CD4-positive, alpha-beta T cell treated with Interleukin-1 beta for 1 hour (primary cell): ENCODE measurements around the gene CD99.

Experiments
- DNase-seq, 2 donors: peaks; one replicate each; pipeline ENCODE4 v3.0.0-alpha.2; 2020 to 2022

The CD99 gene

DNA sequence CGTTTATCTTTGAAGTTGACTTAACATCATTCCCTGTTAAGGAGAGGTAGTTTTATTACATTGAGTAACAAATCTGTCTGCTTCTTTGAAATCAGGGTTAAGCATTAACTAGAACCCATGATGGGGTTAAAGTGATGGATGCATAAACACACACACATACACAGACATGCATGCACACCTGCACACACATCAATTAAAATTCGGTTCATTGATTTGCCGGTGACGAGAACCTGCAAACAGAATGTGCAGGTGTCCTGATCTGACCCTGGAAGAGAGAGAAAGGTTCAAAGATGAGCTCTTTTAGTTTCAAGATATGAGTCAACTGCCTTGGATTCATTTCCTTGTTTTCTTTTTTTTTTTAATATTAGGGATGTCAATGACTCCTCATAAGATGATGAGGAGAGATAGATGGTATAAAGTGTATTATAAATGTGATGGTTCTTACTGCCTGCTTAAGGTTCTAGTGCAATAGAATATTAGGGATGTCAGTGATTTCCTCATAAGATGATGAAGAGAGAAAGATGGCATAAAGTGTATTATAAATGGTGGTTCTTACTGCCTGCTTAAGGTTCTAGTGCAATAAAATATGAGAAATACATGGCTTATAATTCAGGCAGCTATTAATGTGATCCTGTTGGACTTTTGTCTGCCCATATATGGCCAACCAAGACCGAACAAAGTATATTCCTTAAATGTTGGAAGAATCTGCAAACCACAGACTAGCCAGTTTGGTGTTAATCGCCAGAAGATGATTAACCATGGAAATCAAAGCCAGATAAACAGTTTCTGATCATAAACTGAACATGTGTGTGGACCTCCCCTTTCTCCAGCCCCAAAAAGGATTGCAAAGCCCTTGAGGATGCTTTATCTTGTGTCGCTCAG is 14.1 kb upstream of the CD99 start:
- no peak for DNase-seq

DNA sequence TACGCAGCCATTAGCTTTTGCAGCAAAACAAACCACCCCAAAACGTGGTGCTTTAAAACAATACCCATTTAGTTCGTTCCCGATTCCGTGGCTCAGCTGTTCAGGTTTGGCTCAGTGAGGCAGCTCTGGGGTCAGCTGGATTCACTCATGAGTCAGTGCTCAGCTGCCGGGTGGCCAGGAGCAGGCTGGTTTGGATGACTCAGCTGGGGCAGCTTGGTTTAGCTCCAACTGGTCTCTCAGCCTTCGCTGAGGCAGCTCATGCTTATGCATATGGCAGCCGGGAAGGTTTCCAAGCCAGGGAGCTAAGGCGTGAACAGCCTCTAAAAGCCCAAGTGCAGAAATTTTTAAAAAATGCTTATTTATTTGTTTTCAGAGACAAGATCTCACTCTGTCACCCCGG is 13.3 kb upstream of the CD99 start:
- DNase-seq, result no peak

DNA sequence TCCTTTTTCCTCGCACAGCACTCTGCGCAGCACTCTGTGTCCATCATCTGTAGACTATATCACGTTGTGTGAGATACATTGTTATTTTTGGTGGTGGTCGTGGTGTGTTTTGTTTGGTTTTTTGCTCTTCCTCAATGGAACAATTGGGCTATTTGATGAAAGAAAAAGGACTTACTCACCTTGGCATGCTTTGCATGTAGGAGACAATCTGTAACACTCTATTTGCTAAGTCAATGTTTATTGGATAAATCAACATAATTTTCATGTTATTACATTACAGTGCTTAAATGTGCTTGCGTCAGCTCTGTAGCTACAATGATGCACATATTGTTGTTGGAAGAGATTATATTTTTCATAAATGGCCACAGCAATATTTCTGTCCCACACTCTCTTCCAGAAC is 12.5 kb upstream of the CD99 start:
- no peak for DNase-seq

DNA sequence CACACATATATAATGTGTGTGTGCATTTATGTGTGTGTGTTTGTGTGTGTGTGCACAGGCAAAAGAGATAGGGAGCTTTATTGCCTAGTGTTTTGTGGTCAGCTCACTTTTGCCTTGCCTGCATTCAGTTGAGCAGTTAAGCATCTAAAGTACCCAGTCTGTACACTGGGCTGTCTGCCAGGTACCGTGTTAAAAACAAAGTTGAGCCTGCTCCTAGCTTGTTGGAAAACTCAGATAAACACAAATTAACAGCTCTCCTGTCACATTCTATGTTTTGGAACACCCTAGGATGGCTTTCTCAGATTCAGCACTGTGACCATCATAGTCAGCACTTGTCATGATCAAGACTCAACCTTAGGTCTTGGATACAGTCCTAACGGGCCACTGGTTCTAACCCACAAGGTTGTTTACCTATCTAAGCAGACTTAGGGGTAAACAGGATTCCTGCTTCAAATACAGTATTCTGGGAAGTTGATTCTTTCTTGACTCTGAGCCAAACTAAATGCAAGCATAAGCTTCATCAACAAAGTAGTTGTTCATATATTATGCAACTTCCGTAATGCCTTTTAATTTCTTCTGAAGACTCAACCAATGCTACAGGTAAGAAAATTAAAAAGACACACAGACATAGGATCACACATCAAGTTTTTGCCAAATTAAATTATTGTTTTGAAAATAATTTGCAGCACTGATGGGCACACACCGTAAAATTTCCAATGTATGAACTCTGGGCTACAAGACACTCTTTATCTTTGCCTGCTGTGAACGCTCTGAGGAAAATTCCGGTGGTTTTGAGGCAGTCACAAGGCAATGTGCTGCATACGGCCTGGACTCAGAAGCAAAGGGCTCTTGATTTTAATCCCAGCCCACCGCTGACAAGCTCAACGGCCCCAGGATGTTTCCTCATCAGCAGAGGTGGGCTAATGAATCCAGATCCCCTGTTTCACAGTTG is 11.3 kb upstream of the CD99 start:
- DNase-seq, result no peak

DNA sequence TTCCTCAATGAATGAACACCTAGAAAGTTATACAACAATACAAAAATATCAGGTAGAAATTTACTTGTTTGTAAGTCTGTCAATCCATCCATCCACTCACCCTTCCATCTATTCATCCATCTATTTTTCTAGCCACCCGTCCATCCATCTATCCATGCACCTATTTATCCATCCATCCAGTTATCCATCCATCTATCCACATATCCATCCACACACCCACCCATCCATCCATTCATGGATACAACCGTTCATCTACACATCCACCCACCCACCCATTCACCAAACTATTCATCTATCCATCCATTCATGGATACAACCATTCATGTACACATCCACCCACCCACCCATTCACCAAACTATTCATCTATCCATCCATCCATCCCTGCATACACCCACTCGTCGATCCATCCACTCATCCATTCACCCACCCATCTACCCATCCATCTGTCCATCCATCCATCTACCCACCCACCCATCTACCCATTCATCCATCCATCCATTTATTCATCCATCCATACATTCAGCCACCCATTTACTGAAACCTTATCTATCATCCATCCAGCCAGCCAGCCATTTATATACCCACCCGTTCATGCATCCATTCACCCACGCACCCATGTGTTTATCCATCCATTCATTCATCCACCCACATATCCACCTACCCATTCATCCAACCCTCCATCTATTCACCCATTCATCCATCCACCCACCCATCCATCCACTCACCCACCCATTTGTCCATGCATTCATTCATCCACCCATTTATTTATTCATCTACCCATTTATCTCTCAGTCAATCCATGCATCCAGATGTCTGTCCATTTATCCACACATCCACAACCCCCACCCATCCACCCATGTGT is 10.4 kb upstream of the CD99 start:
- DNase-seq, result no peak

DNA sequence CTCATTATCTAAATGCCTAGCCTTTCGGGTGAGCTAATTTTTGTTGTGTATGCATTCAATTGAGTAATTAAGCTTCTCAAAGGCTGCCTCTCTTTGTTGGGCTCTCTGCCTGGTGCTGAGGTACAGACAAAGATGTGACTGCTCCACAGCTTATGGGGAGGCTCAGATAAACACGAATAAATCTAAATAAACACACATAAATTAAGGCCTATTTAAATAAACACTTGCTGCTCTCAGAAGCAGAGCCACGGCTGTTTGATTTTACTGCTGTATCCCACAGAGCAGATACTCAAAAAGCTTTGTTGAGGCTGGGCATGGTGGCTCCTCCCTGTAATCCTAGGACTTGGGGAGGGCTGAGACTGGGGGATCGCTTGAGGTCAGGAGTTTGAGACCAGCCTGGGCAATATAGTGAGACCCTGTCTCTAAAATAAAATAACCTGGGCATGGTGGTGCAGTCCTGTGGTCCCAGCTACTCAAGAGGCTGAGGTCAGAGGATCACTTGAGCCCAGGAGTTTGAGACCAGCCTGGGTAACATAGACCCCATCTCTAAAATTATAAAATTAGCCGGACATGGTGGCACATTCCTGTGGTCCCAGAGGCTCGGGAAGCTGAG is 8.4 kb upstream of the CD99 start:
- DNase-seq, result no peak

DNA sequence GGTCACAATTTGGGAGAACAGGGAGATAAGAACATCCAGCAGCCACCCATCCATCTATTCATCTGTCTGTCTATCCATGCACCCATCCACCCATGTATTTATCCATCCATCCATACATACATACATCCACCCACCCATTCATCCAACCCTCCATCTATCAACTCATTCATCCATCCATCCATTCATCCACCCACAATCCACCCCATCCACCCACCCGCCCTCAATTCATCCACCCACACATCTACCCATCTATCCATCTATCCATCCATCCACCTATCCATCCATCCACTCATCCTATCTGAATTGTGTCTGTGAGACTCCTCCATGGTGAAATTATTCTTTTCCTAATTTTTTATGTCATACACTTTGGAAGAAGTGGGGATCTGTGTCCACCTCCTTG is 6.8 kb upstream of the CD99 start:
- DNase-seq, result no peak

DNA sequence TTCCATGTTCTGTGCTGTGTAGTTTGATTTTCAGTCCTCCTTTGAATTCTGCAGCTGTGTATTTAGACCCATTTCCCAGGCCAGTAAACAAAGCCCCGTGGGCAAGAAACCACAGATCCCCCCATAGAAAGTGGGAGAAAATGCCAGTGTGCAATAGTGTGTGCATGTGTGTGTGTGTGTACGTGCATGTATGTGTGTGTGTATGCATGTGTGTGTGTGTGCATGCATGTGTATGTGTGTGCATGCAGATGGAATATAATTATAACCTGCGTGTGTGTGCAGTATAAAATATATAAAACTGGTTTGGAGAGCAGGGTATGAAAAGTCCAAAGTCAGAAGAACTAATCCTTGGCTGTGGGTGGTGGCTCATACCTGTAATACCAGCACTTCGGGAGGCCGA is 5.2 kb upstream of the CD99 start:
- DNase-seq, result no peak

DNA sequence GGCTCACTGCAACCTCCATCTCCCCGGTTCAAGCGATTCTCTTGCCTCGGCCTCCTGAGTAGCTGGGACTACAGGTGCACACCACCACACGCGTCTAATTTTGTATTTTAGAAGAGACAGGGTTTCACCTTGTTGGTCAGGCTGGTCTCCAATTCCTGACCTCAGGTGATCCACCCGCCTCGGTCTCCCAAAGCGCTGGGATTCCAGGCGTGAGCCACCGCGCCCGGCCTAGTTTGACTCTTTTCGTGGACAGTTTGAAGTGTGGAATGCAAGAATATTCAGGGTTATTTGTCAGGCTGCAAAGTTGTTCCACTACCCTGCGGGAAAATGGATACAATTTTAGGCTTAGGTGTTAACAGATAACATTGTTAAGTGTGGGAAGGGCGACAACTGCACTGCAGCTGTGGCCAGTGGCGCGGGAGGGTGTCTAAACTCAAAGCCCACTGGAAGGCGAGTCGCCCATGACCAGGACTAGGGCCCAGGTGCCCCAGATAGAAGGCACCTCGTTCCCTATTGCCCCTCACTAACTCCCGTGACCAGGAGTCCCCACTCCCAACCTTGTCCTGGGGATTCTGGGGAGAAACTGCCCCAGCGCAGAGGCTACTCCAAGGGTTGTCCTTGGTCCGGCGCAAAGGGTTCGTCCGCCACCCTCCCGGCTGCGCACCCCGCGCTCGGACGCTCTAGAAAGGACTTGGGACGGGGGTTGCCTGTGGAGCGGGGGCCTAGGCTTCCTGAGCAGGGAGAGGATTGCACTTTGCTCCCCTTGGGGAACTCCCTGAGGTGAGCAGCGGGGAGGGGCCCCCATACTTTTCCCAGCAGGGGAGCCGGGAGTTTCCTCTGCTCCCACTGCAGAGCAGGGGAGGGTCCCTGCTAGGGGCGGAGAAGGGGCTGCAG is 1.1 kb upstream of the CD99 start:
- DNase-seq, result no peak

DNA sequence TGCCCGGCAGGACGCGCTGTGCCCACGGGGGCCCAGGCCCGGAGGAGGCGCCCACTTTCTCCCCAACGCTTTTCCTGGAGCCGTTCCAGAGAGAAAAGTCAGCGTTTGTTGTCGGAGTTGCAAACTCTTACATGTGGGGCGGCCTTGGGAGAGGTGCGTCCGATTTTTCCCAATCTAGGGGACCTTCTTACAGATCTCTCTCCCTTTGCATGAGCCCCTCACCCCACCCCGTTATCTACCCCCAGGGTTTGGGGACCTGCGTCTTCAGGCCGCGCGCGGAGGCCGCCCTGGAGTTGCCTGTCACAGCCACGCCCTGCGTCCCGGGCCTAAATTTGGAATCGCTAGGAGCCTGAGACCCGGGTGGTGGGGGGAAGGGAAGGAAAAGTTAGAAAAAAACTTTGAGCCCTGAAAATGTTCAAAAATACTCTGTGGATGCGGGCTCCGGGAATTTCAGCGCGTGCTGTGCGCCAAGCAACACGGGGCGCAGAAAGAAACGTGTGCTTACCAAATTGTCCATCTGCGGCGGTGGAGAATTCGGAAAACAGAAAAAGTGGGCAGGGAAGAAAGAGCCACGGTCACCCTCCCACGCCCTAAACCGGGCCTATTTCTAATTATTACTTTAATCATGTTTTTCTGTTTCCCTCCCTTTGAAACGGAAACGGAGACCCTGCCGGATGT is 587 bp downstream of the CD99 start:
- no peak for DNase-seq

DNA sequence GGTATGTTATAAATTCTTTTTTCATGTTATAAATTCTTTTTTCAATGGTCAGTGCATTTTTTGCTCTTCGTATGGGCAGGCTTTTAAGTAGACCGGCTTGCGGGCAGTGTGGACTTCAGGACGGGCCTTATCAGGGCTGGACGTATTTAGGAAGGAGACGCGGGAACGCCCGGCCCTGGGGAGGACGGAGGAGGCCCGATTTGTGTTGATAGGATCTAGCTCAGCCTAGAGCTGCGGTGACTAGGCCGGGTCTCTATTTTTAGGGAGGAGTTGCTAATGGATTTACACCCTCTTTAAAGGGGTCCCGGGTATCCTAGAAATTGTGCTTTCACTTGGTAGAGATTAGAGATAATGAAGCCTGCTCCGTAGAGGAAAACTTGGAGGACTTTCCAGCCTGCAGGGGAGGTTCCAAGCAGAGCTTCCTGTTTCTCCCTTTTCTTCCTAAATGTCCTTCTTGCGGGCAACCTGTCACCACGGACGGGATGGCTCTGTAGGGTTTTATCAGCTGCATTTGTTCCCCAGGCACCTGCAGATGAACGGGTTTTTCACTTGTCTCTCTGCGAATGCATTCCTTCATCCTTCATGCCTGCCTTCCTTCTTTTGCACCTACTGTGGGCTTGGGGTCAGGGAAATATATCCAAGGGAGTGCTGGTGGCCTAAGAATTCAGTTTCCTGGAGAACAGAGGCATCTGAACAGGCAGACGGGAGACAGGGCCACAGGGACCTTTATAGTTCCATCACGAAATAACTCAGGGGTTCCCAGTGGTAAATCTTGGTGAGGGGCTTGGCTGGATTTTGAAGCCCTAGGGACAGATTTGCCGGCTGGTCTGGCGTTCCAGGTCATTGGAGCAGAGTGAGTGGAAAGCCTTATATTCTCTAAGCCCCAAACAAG is 1.4 kb downstream of the CD99 start:
- no peak for DNase-seq

DNA sequence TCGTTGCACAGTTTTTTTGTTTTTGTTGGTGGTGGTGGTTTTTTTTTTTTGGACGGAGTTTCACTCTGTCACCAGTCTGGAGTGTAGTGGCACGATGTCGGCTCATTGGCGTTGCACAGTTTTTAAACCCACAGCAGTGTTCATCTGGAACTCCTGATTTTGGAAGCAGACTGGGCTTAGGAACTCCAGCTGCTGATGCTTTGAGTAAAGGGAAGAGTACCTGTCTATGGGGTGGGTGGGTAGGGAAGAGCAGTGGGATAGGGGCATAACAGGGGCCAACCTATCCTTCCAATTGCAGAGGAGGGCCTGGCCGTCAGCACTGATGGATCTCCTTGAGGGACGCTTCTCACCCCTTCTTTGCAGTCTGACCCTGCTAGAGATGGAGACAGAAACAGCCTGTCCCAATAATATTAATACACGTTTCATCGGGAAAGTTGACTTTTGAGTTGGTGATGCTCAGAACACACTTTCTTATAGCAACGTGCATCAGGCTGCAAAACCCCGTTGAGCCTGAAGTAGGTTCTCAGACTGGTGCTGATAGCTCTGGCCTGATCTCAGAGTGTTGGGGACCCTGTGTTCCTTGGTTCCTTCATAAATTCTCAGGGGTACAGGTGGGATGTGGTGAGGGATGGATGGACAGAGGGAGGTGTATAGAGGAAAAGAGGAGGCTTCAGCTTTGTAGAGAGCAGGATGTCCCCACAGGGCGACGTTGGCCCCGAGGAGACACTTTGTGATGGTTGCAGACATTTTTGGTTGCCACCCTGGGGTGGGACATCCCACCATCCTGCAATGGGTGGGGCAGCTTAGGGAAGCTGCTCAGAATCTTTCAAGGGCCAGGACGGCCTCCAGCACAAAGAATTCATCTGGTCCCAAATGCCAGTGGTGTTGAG is 2.3 kb downstream of the CD99 start:
- no peak for DNase-seq

DNA sequence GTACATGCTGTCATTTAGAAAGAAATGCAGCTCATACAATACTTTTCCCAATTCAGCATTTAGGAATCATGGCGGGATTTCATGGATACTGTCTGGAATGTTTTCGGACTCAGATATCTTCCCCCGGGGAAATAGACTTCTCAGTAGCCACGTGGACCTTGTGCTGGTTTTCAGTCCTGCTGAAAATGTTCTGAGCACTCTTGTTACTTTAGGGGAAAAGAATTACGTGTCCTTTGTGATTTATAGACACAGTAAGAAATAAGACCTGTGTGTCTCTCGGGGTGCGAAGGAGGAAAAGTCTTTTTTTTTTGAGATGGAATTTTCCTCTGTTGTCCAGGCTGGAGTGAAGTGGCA is 3.8 kb downstream of the CD99 start:
- no peak for DNase-seq

DNA sequence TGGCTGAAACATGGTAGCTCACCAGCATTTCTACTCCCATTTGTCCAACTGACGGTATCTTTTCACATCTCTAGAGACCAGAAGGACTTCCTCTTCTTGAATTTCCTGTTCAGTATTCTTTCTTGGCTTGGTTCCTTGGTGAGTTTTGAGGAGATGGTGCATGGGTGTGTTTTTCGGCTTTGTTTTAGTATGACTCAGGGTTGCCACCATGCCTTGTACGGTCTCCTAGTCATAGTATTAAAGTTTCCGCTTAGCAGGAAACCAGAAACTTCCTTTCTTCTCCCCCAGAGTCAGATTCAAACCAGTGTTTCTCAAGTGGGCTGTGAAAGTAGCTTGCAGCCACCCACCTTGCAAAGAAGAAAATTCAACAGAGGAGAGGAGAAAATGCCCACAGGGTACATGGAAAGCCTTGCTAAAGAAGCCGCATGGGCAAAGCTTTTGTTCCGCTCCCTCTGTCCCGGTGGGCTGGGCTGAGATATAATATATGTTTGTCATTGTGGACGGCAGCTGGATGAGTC is 5.7 kb downstream of the CD99 start:
- DNase-seq, result peak; percentile 55 to 72

DNA sequence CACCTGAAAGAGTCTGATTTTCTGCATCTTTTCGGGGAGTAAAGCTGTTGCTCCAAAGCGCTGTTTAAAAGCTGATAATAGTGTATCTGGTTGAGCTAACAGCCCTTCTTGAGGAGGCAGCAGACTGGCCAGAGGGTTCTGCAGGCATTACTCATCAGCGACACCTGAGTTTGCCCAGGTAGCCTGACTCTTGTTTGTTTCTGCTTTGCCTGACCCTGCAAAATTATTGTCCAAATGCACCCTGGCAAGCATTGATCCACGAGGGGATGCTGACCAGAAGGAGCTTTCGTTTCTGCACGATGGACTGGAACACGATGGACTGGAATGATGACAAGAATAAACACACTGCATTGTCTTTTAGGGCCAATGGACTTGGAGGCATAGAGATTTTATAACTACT is 6.2 kb downstream of the CD99 start:
- DNase-seq, result no peak

DNA sequence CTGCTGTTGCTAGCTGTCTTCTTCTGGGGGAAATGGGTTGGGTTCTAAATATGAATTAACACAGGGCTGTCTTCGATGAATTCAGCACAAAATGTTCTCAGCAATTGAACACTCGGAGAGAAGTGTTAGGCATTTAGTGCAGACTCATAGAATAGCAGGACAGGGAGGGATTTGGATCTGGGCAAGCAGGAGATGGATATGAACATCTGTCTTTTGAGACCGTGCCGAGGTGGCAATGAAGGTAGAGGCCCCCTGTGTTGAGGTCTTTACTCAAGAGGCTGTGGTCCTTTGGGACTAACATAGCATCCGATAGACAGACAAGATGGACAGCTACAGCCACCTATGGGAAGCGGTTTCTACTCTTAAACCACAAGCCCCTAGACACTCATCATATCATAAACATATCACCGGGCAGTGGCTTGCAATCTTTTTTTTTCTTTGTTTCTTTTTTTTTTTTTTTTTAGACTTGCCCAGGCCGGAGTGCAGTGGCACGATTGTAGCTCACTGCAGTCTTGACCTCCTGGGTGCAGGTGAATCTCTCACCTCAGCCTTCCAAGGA is 6.7 kb downstream of the CD99 start:
- no peak for DNase-seq

DNA sequence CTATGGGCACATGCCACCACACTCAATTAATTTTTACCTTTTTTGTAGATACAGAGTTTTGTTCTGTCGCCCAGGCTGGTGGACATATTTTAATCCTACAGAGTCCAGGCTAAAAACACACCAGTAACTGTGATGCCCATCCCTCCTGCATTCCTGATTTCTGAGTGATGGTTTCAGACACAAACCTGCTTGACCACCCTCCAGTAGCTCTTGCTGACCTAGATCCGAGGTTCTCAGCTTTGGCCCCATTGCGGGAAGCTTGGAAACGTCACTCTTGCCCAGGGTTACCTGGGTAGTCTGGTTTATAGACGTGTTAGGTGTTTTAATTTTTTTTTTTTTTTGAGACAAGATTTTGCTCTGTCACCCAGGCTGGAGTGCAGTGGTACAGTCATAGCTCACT is 7.5 kb downstream of the CD99 start:
- no peak for DNase-seq

DNA sequence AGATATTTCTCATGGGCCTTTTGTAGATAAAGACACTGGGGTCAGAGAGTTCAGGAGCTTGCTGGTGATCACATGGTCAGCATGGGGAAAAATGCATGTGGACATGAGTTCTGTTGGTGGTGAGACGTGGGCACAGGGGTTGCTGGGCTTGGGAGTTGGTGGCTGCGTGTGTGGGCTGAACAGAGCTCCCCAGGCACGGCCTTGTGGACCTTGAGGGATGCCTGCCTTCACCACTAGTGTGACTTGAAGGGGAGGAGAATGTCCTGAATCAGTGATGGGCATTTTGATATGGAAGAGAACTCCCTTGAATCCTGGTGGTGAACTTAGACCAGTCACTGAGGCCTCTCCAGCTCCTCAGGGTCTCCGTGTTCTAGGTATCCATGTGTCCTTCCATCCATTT is 8.9 kb downstream of the CD99 start:
- DNase-seq, result no peak
